GM10248 (cell line): ENCODE measurements around the gene ACSL5.

ENCODE experiments used
- CTCF ChIA-PET: fragments of 300-600 bp; sonication (Branson Sonifier 250); formaldehyde crosslinking; extraction: SDS; loops from one replicate; lab custom pipeline; 2021; ENCODE audit warnings: antibody characterized with exemption; lab: Yijun Ruan, JAX
- POLR2A ChIA-PET: fragments of 350-650 bp; sonication (Branson Sonifier 250); formaldehyde crosslinking; extraction: SDS; loops from one replicate; lab custom pipeline; 2020; ENCODE audit warnings: antibody characterized with exemption; lab: Yijun Ruan, JAX
- DNase-seq: peaks from one replicate; pipeline ENCODE4 v3.0.0; 2012; ENCODE audit errors: extremely low spot score
- CTCF ChIP-seq: IDR thresholded peaks from 2 replicates; pipeline ENCODE4 v1.5.1; 2012; ENCODE audit warnings: mild to moderate bottlenecking, low read depth; ENCODE audit errors: extremely low read depth, missing control alignments, control extremely low read depth

ACSL5 gene

GRCh38 chr10:112446055-112446854 lies 72.3 kb downstream of the ACSL5 start:
- no peak for TF ChIP-seq CTCF
- DNase-seq: no peak
- ChIA-PET CTCF (interaction anchor here (0.6 to 3.6 kb wide), 8 partner anchors 10 to 33 kb away, joined by 3 to 14 read pairs (median 4); no protein-coding TSS in a partner anchor), POLR2A (interaction anchor here (1.1 kb wide), 1 partner anchor 8 kb away, joined by 3 read pairs; no protein-coding TSS in a partner anchor)

GRCh38 chr10:112446855-112447619 lies 73.1 kb downstream of the ACSL5 start, which contains the start of the genes VTI1A and ZDHHC6:
VTI1A (plus strand) TSS chr10:112447215; CDS start chr10:112447374, 159 bp downstream.
ZDHHC6 (minus strand) TSS chr10:112446914; CDS start chr10:112445436, 1,478 bp downstream.
- POLR2A ChIA-PET: interaction anchor here (1.1 kb wide), 1 partner anchor 8 kb away, joined by 3 read pairs; no protein-coding TSS in a partner anchor
- DNase-seq: peak; percentile 86
- CTCF ChIA-PET: interaction anchor here (0.6 to 3.6 kb wide), 7 partner anchors 9 to 34 kb away, joined by 3 to 14 read pairs (median 4); no protein-coding TSS in a partner anchor
- TF ChIP-seq CTCF: no peak

- ChIA-PET POLR2A (no interaction called here), CTCF (interaction anchor here (1.0 to 3.6 kb wide), 3 partner anchors 13 to 25 kb away, joined by 5 to 14 read pairs (median 6); no protein-coding TSS in a partner anchor)
- no peak for DNase-seq
- no peak for TF ChIP-seq CTCF
Observed at GRCh38 chr10:112447620-112447928, 73.7 kb downstream of the ACSL5 start.

- TF ChIP-seq CTCF: no peak
- ChIA-PET CTCF (interaction anchor here (0.7 to 1.6 kb wide), 4 partner anchors 8 to 73 kb away, joined by 3 to 6 read pairs (median 4); no protein-coding TSS in a partner anchor), POLR2A (no interaction called here)
- DNase-seq: no peak
Observed at GRCh38 chr10:112448888-112449287, 75.0 kb downstream of the ACSL5 start.

- ChIA-PET CTCF (interaction anchor here (1.1 to 2.3 kb wide), 8 partner anchors 8 to 25 kb away, joined by 3 to 28 read pairs (median 6); partner anchors contain the start of genes VTI1A and ZDHHC6), POLR2A (interaction anchor here (0.7 to 0.9 kb wide), 2 partner anchors 9 to 91 kb away, joined by 3 to 4 read pairs; partner anchors contain the start of gene ZDHHC6)
- no peak for DNase-seq
- TF ChIP-seq CTCF: no peak
Observed at GRCh38 chr10:112454910-112455779, 81.2 kb downstream of the ACSL5 start.
